GM12873 (cell line): ENCODE measurements around the gene ANAPC5.
A peak's percentile ranks its signal among the peaks of the same experiment; 100 is the strongest.

ENCODE experiments used
- TF ChIP-seq, protein P1 (sequence below): IDR thresholded peaks from 2 replicates; pipeline ENCODE4 v1.5.1; 2012; ENCODE audit warnings: low read depth, mild to moderate bottlenecking, moderate library complexity, low read length, control low read depth; ENCODE audit not compliant: insufficient read depth; ENCODE audit errors: missing control alignments

The ANAPC5 gene

DNA sequence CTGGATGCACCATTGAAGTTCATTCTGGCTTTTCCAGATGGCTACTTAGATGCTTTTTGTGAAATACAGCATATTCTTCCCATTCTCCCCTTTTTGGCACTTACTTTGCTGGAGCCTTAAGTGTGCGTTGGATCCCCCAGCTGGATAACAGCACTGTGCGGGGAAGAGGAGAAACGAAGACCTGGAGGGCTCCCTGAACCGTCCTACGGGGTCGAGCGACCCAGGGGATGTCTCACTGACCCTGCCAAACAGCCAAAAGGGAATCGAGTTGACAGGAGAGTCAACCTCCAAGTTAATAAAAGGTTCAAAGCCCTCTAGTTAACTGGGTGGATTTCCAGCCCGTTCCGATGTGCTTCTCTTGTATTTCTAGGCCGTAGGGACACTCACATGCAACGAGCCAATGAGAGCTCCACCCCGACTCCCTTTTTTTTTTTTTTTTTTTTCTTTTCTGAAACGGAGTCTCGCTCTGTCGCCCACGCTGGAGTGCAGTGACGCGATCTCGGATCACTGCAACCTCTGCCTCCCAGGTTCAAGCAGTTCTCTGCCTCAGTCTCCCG, 54.7 kb downstream of the ANAPC5 start:
- TF ChIP-seq, protein P1, sequence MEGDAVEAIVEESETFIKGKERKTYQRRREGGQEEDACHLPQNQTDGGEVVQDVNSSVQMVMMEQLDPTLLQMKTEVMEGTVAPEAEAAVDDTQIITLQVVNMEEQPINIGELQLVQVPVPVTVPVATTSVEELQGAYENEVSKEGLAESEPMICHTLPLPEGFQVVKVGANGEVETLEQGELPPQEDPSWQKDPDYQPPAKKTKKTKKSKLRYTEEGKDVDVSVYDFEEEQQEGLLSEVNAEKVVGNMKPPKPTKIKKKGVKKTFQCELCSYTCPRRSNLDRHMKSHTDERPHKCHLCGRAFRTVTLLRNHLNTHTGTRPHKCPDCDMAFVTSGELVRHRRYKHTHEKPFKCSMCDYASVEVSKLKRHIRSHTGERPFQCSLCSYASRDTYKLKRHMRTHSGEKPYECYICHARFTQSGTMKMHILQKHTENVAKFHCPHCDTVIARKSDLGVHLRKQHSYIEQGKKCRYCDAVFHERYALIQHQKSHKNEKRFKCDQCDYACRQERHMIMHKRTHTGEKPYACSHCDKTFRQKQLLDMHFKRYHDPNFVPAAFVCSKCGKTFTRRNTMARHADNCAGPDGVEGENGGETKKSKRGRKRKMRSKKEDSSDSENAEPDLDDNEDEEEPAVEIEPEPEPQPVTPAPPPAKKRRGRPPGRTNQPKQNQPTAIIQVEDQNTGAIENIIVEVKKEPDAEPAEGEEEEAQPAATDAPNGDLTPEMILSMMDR = no peak

DNA sequence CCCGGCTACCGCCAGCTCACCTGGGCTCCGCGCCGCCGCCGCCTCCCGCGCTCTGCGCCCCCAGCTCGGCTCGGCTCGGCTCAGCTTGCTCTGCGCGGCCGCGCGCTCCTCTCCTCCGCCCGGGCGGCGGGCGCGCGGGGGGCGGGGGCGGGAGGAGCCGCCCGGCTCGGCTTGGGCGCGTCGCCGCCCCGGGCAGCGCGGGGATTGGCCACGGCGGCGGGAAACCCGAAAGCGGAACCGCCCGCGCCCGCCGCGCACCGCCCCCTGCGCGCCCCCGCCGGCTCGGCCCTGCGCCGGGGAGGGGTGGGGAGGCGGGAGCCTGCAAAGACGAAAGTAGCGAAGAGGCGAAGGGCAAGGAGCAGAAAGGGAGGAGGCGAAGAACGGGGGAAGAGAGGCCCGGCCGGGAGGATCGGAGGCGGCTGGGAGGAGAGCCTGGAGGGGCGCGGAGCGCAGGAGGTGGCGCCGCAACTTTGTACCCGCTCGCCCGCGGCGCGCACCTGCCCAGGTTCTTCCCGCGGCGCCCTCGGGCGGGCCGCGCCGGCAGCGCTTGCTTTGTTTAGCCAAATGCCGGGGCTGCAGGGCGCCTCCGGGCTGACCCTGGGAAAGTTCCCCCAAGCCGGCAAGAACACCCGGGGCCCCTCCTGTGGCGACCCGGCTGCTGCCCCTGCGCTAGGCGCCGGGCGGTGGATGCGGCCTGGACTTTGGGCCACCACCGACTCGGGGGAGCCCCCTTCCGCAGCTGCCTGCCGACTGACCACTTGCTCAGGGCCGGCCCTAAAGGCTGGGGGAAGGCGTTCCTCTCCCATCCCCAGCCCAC, 55.4 kb downstream of the ANAPC5 start, which contains the start of gene CAMKK2:
Gene CAMKK2 (minus strand): TSS at position 92 of the 817 bp plus-strand sequence. CDS start 22,183 bp downstream, outside the sequence.
- TF ChIP-seq, protein P1 = peak; percentile 35

DNA sequence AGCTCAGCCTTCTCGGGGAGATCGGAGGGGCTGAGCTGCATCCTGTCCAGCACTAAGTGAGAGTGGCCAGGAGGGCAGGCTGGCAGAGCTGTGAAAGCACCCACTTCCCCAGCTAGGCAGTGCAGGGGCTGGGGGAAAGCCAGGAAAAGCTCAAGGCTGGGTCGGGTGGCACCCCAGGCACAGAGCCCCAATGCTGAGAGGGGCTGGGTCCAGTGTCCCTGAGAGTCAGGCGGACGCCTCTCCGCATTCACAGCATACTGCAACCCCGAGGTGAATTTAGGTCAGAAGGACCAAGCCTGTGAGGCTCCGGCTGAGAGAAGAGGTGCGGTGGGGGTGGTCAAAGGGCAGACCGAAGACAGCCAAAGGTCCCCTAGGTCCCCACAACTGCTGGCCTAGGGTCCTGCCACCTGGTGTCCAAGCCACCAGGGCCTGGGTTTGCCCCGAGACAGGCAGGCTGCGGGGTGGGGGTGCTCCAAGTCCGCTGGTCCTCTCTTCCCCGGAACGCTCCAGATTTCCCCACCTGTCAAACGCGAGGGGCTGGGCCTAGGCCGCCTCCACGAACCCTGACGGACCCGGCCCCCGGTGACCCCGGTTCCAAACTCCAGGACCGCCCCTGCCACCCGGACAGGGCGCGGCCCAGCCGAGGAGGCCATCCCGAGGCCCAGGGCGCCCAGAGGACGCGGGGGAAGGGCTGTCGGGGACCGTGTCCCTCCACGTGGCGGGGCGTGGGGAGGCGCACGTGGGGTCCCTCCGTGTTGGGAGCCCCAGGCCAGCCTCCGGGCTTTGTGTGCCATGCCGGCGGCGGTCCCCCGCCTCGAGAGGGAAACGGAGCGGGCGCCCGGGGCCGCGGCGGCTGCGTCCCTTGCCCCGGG, 56.2 kb downstream of the ANAPC5 start:
- TF ChIP-seq, protein P1 = no peak

DNA sequence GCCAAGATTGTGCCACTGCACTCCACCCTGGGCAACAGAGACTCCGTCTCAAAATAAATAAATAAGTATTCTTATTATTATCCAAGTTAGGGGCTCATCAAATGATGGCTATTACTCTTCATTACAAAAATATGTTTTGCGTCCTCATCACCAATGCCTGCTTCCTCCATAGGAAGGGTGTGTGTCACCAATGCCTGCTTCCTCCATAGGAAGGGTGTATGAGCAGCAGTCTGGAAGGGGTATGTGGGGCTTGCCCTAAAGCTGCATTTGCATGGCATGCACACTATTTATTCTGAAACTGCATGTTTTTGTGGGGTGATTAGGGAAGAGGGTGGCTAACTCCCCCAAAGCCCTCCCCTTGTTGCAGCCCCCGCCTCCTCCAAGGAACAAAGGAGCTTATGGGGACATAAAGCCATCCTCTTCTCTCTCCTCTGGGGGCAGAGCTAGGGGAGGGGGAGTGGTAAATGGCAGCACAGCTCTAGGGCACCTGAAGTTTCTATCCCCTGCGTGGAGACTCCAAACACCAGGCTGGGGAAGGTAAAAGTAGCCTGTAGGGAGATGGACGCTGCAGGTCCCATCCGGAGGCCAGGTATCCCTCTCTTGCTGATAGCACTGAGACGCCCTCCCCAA, 57.0 kb downstream of the ANAPC5 start:
- TF ChIP-seq, protein P1 = peak; percentile 12

DNA sequence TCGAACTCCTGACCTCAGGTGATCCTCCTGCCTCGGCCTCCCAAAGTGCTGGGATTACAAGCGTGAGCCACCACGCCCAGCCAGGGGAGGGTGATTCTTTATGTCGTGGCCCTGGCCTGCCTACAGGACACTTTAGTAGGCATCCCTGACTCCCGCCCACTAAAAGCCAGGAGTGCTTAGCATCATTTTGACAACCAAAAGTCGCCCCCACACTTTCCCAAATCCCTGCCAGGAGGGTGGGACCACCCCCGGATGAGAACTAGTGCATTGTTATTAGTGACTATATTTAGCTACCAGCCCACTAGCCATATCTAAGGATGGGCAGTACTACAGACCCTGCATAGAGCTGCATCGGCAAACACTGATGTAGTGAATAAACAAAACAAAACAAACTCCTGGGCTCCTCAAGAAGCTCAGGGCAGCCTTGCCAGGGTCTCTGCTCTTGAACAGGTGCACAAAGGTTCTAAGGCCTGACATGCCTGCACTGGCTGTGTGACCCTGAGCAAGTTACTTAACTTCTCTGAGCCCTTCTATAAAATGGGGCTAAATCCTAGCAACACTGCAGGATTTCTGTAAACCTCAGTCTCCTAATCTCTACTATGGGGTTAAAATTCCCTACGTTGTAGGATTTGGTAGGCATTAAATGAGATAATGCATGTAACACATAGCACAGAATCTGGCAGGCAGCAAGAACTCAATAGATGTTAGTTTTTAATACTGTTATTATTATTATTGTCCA, 57.9 kb downstream of the ANAPC5 start:
- TF ChIP-seq, protein P1 = no peak

DNA sequence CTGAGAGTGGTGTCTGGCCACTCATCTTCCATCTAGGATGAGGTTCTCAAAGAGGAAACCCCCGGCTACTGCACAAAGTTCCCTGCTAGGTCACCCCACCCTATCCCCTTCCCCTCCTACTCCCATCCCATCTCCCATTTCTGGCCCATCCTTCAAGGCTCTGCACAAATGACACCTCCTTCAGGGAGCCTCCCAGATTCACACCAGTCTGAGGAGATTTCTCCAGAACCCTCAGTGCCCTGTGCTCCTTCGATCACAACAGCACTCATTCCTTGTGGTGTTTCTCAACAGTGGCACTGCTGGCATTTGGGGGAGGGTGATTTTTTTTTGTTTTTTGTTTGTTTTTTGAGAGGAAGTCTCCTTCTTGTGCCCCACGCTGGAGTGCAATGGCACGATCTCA, 58.6 kb downstream of the ANAPC5 start:
- TF ChIP-seq, protein P1 = no peak
